Stimulated activated CD4-positive, alpha-beta T cell treated with anti-CD3 and anti-CD28 coated beads, TNF-alpha, amount 100 ng/mL, for 48 hours (primary cell): ENCODE results near the gene CYTH4.

Experiments
- DNase-seq, 3 donors: peaks; one replicate each; pipeline ENCODE4 v3.0.0-alpha.2; 2020; ENCODE audit warnings: low read depth in 3 of 3

Gene CYTH4

DNA sequence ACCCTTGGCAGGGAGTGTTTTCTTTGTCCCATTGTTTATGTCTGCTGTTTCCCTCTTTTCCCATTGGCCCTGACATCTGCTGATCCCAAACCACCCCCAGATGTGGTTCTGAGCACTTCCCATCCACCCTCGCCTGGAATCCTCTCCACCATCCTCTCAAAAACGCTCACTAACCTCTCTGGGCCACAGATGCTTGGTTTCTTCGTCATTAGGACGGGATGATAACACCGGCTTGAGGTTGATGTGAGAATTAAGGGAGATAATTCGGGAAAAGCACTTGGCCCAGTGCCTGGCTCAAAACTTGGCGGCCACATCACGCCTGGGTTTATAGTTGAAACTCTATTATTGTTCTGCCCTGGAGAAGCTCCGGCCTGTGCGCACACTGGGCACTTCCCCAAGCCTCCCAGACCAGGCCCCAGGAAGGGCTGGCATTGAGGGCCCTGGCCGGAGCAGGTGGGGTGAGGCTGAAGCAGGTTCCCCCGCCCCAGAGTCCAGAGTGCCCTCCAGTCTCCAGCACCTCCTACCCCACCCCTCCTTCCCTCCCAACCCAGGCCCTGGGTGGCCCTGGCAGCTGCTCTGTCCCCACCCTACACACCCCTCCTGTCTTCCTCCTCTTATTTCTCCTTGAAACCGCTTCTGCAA, 63.7 kb downstream of the CYTH4 start:
- DNase-seq, result no peak

DNA sequence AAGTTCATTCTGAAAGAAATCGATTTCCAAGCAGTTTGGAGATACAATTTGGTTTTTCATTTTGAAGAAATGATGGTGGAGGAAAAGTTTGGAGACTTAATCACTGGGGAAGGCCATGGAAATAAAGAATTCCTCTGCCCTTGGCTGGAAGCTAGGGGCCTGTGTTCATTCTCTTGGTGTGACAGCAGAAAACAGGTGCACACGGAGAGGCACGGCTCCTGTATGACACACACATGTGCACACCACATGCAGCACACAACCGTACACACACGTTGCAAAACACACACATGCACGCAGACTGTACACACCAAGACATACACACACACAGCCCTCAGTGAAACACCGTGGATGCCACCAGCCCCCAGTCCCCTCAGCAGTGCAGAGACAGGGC, 64.2 kb downstream of the CYTH4 start:
- DNase-seq, result no peak

DNA sequence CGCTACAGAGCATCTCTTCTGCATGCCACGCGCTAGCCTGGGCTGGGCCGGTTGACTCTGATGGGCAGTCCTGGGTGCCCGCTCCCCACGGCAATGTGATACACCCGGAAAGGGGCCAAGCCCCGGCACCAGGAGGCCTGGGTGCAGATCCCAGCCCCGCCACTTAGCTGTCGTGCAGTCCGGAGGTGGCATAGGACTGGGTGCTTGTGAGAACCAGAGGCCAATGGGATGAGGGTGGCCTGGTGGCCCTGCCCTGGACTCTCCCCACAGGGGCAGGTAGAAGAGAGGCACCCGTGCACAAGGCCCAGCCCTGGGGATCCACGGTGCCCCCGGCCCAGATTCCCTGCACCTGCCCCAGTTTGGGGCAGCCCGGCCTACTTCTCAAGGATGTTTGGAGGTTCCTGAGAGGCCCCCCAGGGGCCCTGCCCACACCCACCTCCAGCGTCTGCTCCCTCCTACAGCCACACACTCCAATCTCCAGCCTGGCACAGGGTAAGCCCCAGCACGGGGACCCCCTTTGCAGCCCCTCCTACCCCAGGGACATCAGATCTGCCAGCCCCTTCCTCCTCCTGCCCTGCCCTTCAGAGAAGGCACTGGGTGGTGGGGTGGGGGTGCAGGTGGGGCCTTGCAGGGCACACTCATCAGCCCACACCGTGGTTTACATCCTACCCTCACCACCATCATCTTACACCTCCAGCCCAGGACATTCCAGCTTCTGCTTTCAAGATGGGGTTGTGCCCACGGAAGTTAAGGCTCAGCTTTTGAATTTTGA, 66.9 kb downstream of the CYTH4 start:
- DNase-seq, result no peak

DNA sequence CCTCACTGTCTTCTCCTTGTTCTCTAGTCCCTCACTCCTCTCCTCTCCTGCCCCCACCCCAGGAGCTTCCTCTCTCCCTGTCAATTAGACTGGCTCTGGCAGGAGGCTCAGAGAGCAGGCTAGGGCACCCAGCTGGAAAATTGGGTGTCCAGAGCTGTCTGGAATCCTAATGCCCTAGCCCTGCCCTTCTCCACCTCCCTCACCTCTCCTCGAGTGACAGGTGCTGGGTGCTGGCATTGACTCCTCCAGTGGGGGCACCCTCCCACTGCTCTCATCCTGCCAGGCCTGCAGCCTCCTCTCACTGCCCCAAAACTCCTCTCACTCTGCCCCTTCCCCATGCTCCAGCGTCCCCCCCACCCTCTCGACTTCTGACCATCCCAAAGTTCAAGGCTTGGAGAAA, 68.9 kb downstream of the CYTH4 start:
- DNase-seq, result no peak

DNA sequence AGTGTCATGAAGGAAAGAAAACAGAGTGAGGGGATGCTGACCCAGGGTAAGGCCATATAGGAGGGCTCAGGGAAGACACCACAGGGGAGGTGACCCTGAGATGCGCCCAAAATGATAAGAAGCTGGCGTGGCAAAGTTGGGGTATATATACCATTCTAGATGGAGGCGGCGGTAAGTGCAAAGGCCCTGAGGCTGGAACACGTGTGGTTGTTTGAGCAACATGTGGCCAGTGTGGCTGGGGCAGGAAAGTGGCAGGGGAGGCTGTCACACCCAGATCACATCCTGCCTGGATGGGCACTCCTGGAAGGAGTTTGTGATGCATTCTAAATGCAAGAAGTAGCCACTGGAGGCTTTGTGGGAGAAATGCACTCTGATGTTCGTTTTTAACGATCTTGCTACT, 70.2 kb downstream of the CYTH4 start:
- no peak for DNase-seq

DNA sequence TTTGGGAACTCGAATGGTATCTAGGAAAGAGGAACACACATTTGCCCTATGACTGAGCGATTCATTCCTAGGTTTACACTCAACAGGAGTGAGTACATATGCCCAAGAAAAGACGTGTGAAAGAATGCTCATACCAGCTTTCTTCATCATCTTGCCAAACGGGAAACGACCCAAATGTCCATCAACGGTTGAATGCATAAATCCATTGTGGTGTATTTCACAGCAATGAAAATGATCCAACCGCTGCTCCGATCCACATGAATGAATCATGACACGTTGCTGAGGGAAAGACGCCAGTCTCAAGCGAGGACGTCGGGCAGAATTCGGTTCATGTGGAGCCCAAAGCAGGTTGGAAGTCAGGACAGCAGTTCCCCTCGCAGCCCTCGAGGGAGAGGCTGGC, 71.5 kb downstream of the CYTH4 start:
- no peak for DNase-seq

DNA sequence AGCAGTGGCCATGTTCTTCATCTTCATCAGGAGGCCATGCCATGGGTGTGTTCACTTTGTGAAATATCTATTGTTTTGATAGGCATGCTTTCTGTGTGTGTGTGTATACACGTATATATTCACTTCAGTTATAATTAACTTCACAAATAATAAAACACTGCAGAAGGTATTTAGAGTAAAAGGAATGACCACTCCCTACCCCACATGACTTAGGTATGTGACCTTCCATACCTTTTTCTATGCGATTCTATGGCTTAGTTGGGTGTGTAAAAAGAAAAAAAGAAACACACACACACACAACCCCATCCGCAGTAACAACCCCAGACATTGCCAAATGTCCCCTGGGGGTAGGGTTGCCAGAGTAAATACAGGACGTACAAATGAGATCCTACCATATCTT, 72.0 kb downstream of the CYTH4 start:
- no peak for DNase-seq

DNA sequence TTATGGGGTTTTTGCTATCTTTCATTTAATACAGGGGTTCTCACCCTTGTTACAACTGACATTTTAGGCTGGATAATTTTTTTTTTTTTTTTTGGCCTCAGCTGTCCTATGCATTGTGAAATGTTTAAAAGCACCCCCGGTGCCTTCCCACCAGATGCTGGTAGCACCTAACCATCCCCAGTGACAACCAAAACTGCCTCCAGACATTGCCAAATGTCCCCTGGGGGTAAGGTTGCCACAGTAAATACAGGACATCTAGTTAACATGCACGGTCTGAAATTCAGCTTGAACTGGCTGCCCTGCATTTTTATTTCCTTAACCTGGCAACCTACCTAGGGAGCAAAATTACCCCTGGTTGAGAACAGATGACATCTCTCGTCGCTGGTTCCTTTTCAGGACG, 72.4 kb downstream of the CYTH4 start:
- no peak for DNase-seq

DNA sequence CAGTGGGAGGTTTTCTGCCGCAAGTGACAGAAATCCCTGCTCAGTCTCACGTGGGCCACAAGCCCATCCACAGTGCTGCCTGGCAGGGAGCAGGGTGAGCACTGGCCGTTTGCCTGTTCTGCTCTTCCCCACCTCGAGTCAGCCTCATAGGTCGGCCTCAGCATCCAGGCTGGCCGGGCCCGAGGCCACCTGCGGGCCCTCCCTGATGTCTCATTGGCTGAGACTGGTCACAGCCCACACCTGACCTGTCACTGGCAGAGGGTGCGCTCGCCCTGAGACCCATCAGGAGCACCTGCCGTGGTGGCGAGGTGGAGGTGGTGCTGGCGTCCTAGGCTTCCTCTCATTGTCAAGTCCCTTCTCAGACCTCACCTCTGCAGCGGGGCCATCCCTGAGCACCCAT, 72.9 kb downstream of the CYTH4 start:
- DNase-seq, result no peak

DNA sequence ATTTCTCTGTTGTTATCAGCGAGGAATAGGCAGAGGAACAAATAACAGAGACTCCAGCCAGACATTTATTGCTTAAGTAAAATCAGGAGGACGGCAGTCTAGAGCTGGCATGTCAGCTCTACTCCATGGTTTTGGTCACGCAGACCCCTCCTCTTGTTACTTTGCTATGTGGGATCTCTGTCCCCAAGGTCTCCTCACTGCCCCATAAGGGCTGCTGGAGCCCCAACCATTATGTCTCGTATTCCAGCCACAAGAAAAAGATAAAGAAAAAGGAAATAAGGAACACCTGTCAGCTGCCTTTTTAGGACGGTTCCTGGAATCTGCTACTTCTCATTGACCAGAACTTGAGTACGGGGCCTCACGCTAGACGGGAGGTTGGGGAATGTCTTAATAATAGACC, 74.6 kb downstream of the CYTH4 start:
- DNase-seq, result no peak

DNA sequence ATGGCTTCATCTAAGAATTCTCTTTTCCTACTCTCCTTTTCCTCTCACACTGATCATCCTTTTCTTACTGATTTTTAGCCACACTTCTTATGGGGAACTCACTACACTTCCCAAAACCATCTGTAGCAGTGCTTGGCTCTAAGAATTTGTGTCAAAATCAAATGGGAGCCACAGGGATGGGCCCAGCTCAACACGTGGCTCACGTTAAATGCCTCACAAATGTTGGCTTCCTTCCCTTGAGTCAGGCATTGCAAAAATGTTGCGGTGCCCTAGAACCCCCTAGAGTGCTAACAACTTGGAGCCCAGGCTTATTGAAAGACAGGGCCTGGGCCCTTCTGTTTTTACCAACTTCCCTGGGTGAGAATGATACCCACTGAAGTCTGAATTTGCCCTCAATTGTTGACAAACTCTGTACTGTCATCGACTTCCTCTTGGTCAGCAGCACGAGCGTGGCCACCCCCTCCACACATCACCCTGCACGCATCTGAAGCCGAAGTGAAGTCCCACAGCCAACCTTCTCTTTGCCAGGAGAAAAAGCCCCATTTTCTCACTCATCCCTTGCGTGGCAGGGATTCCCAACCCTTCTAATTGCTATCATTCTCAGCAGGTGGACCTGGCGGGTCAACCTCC, 75.3 kb downstream of the CYTH4 start:
- no peak for DNase-seq

DNA sequence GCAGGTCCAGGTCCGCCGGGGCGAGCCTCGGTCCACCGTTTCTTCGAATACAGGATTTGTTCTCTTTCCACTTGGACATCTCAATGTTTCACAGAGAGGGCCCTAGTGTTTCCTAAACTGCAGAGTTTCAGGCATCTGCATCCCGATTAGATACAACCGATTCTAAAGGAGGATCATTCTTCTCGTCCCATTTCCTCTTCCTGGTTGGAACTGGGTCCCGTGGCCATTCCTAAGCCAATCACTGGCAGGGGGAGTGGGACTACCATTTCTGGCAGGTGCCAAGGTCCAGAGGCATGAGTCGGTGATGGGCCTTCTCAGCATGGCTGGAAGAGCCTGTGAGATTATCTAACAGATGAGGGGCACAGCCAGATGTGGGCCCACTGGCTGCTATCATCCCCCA, 76.1 kb downstream of the CYTH4 start:
- DNase-seq, result no peak

DNA sequence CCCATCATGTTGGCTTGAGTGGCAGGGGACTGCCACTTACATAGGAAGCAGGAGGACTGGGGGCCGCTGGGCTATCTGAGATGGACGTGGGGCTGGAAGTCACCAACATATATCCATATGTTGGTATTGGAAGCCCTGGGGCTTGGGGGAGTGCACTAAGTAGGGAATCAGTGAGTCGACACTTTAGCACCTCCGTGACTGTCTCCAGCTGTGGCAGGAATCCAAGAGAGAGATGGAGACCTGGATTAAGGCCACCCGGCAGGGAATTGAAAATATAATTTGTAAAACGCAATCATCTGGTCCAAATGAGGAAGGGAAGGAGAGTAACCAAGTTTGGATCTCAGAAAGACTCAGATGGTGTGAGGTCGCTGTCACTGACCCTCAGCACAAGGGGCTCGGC, 76.6 kb downstream of the CYTH4 start:
- DNase-seq, result no peak

DNA sequence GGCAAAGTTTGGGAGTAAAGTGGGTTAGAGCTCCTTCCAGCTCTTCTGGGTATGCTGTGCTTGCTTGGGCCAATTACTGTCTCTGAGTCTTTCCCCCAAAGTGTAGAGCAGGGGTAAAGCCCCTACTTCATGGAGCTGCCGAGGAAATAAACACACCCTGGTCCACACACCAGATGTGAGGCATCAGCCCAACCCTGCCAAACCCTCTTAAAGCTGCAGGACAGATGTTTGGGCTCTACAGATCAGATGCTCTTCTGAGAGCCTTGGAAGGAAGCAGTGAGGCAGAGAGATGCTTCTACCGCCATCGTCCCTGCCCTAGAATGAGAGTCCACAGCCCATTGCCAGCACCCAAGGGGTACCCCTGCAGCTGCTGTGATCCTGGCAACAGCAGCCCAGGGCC, 80.3 kb downstream of the CYTH4 start:
- no peak for DNase-seq

DNA sequence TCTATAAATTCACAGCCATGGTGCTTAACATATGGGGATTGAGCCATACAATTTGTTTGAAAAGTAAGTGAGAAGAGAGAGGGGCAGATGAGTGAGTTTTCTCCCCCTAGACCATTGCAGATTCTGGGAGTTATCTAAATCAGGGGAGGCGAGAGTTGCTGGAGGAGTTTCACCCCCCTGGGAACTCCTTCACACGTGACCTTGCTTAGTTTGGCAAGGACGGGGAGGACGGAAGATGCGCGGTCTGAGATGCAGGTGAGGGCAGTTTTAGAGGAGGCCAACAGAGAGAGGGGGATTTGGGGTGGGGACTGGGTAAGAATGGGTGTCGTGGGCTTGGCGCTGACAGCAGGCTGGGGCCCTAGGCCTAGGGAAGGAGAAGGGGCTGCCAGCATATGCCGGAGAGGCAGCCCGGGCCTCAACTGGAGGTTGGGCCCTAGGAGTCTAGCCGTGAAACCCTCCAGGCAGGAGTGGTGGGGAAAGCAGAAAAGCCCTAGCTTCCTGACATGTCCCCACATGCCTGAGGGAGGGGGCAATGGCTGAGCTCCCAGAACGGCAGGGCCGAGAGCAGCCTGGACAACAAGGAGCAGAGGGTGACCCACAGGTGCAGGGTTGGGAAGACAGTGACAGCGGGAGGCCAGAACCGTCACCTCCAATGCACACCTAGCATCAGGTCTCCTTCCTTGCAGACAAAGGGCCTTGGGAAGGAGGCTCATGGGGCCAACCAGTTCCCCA, 81.1 kb downstream of the CYTH4 start:
- no peak for DNase-seq
